Islet of Langerhans (tissue), 1 donor: ENCODE data around the gene VSIG8.
"Not testable (repeated sequence)": the region's sequence is repeated elsewhere in the genome, so short reads cannot be mapped to it uniquely, and the experiment has no call there.

Experiments
- FAIRE-seq: peaks from one replicate; lab custom pipeline; 2011; peaks lifted over from hg19 to GRCh38; lab: Jason Lieb, UNC

Gene VSIG8, protein sequence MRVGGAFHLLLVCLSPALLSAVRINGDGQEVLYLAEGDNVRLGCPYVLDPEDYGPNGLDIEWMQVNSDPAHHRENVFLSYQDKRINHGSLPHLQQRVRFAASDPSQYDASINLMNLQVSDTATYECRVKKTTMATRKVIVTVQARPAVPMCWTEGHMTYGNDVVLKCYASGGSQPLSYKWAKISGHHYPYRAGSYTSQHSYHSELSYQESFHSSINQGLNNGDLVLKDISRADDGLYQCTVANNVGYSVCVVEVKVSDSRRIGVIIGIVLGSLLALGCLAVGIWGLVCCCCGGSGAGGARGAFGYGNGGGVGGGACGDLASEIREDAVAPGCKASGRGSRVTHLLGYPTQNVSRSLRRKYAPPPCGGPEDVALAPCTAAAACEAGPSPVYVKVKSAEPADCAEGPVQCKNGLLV

DNA sequence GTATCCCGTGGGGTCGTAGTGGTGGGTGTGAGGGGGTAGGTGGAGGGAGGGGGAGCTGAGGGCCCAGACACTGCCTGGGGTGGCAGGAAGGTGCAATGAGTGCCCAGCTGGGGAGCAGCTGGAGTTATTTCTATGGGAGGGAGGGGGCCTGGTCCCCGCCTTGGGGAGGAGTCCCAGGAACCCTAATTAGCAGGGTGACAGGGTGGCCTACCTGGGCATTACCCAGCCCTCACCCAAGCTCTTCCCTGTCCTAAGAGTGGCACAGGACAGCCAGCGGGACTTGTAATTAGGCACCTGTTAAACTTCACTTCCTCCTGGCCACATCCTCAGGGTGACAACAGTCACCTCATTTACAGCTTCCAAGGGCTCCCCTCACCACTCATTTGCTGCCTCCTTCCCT lies at the start of gene VSIG8:
TSS of gene VSIG8 (minus strand) at position 101 of the 400 bp plus-strand sequence. CDS start 136 bp downstream, outside the sequence.
- FAIRE-seq, result no peak

GRCh38 chr1:159911326-159912070 lies 49.0 kb upstream of the VSIG8 start:
- no peak for FAIRE-seq

GRCh38 chr1:159908031-159908940 lies 45.8 kb upstream of the VSIG8 start:
- no peak for FAIRE-seq

- FAIRE-seq, result no peak
Measured at GRCh38 chr1:159906960-159907359, 44.5 kb upstream of the VSIG8 start.

DNA sequence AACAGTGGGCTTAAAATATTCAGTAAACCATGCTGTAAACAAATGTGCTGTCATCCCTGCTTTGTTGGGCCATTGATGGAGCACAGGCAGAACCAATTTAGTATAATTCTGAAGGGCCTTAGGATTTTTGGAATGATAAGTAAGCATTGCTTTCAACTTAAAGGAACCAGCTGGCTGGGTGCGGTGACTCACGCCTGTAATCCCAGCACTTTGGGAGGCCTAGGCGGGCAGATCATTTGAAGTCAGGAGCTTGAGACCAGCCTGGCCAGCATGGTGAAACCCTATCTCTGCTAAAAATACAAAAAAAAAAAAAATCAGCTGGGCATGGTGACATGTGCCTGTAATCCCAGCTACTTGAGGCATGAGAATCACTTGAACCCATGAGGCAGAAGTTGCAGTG lies 41.6 kb upstream of the VSIG8 start:
- not testable (repeated sequence) for FAIRE-seq

DNA sequence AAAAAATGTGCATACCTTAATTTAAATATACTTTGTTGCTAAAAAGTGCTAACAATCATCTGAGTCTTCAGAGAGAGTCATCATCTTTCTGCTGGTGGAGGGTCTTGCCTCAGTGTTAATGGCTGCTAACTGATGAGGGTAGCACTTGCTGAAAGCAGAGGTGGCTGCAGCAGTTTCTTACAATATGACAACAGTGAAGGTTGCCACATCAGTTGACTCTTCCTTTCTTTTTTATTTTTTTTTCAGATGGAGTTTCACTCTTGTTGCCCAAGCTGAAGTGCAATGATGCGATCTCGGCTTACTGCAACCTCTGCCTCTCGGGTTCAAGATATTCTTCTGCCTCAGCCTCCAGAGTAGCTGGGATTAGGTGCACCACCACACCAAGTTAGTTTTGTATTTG lies 40.1 kb upstream of the VSIG8 start:
- FAIRE-seq, result no peak

- FAIRE-seq, result no peak
Measured at GRCh38 chr1:159900755-159901360, 38.4 kb upstream of the VSIG8 start.

DNA sequence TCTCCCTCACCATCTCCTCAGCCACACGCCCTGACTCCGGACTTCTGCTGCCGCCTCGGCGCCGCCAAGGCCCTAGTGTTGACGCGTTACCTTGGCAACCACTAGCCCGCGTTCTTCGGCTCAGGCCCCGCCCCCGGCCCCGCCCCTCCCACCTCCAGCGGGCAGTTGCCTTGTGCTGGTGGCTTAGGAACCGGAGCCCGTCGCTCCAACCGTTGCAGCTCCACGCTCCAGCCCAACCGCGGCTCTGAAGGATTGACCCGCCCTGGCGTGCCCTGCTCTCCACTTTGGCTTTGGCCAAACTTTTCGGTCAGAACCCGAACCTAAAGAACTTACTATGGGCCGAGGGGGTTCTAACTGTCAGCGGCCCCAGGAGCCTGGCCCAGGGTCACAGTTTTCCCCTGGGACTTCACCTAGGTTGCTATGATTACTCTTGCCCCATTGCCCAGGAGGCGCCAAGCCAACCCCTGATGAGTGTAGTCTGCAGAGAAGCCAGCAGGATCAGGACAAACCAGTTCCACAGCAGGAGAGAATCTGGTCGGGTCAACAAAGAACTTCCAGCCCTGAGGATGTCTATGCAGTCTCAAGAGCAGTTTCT lies 37.7 kb upstream of the VSIG8 start, which contains the start of gene CFAP45:
TSS of gene CFAP45 (minus strand) at position 80 of the 595 bp plus-strand sequence. CDS start at position 13, 67 bp downstream.
- no peak for FAIRE-seq

DNA sequence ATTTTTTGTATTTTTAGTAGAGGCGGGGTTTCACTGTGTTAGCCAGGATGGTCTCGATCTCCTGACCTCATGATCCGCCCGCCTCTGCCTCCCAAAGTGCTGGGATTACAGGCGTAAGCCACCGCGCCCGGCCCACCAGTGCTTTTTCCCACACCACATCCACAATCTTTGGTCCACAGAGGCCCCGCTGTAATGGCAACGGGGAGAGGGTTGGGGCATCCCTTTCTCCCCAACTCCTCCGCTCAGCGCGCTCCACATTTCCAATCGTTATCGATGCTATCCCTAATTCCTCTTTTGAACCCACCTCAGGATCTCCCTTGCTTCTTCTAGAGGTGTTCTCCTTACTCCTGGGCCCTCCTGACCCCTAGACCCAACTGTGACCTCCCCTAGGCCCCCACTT lies 37.2 kb upstream of the VSIG8 start:
- FAIRE-seq, result not testable (repeated sequence)

- FAIRE-seq, result no peak
Measured at GRCh38 chr1:159898527-159898926, 36.1 kb upstream of the VSIG8 start.

- FAIRE-seq, result no peak
Measured at GRCh38 chr1:159897962-159898361, 35.5 kb upstream of the VSIG8 start.

DNA sequence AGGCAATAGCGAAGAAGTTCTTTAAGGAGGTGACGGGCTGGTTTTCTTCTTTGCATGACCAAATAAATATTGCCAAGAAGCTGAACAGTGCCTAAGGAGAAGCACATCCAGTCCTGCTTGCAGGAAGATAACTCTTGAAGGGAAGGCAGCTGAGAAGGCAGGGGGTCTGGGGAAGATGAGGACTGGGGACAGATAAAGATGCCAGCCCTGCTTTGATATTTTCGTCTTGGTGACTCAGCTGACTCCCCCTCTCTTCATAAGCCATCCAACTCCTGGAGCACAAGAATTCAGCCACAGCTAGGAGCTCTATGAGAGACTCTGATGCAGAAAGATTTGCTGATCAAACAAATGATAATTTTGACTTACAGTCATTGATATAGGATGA lies 34.1 kb upstream of the VSIG8 start:
- FAIRE-seq, result no peak

DNA sequence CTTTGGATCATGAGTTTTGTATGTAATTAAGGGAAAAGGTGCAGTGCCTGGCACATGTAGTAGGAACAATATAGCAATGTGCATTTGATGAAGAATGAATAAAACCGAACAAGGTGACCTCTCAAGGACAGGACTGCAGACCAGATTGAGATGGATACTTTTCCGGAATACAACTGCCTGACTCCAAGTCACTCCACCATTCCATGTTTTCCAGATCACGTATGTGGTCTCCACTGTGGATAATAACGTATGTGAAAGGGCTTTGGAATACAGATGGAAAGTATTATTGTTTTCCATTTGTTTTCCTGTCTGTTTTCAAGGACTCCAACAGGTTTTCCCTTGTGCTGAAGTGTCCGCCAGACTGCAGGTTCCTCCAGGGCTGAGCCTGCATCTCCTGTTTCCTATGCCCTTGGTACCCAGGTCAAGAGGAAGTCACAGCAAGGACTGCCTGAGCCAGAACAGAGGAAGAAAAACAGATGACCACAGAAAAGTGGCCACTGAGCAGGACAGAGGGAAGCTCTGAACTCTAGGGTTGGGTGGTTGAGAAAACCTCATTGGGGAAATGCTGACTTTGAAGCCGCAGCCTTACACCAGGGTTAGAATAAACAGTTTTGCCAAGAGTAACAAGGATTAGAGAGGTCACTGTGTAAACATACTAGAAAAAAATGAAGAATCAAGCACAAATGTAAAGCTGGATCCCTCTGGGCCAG lies 33.5 kb upstream of the VSIG8 start:
- no peak for FAIRE-seq

GRCh38 chr1:159895286-159895685 lies 32.8 kb upstream of the VSIG8 start:
- no peak for FAIRE-seq

DNA sequence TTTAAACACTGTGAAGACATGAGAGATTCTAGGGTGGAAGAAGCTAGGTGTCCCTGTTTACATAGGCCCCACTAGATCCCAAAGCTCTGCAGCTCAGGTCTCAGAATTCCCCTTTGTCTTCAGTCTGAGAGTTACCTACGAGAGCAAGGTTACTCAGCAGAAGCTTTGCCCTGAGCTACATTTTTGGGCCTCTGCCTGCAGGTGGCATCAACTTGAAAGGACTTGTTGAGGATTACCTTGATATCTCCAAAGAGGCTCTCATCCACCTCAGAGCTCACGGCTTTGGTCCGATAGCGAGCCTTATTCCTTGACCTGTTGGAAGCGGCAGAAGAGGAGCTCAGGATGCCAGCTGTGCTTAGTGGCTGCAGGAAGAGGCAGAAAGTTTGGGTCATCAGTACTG lies 30.5 kb upstream of the VSIG8 start:
- FAIRE-seq, result no peak

GRCh38 chr1:159891275-159892157 lies 29.1 kb upstream of the VSIG8 start:
- FAIRE-seq, result peak; percentile 36

DNA sequence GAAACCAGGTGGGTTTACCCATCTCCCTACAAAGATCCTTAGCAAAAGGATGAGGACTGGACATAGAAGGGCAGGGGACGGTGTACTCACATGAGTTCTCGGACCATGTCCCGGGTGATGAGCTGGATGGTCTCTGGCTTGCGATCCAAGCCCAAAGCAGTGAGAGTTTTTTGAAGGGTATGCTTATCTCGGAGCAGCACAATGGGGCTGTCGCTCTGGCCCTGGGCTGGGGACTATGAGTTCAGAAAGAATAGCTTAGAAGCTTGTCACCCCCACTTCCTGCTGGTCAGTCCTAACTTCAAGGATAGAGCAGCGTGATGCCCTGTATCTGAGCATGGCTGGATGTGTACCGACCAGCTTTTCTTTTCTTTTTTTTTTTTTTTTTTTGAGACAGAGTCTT lies 27.9 kb upstream of the VSIG8 start:
- FAIRE-seq, result no peak

DNA sequence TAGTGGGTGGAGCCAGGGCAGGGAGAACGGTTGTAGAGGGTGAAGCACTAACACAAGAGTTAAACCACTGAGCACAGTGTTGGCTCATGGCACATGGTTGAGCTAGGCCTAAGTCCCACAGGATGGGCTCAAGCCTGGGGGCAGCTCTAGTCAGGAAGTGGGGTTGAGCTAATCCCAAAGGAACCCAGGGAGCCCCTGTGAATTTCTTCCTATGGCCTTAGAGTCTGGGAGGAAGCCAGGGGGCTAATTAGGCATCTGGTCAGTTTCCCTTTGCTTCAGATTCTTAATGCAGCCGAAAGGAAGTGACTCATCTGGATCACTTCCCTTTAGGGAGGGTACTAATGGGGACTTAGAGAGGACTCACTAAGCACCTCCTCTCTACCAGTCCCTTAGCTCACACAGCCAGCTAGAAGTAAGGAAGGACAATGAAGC lies 27.4 kb upstream of the VSIG8 start:
- FAIRE-seq, result no peak

GRCh38 chr1:159889202-159889601 lies 26.7 kb upstream of the VSIG8 start:
- FAIRE-seq, result no peak

- FAIRE-seq, result no peak
Measured at GRCh38 chr1:159884296-159884695, 21.8 kb upstream of the VSIG8 start.
